ENCODE results near the gene PGBD1.

GRCh38 chr6:28267695-28268059 is 13.7 kb upstream of the PGBD1 start:
- TF ChIP-seq CTCF (IDR thresholded peaks at IDR 0.05) (no peak), POLR2A (IDR thresholded peaks at IDR 0.05) (no peak), EP300 (IDR thresholded peaks at IDR 0.05; ENCODE audit: low read depth) (no peak), POLR2AphosphoS5 (IDR thresholded peaks at IDR 0.05) (no peak)

All from transverse colon (tissue), 4 donors.